Psoas muscle (tissue), 8 donors: ENCODE data around the gene MAP6. TPM values are rescaled to one million over a fixed set of nuclear protein-coding genes. Genes with fewer than 3 reads are reported as not detected.

Source experiments
- ATAC-seq, 4 donors: fragments of 200-7000 bp; cut with Tn5 transposase; one replicate each; pipeline ENCODE4 v1.9.1; 2020; ENCODE audit warnings: moderate library complexity in 3 of 4, mild to moderate bottlenecking in 2 of 4
- DNase-seq, 2 donors: peaks; one replicate each; pipeline ENCODE4 v3.0.0-alpha.2; 2020
- H3K27ac ChIP-seq: fragments of 200-600 bp; one replicate; pipeline ENCODE4 v1.8.0; 2022
- H3K27me3 ChIP-seq, 3 donors: fragments of 200-600 bp in 1 of 3; one replicate each; pipeline versions ENCODE4 v1.6.1 to v1.8.0; 2013 to 2022; ENCODE audit warnings: low read length in 2 of 3, mild to moderate bottlenecking in 2 of 3, moderate library complexity in 1 of 3; ENCODE audit not compliant: insufficient read depth in 3 of 3
- H3K36me3 ChIP-seq, 2 donors: fragments of 200-600 bp in 1 of 2; one replicate each; pipeline versions ENCODE4 v1.6.1 to v1.8.0; 2013 to 2022; ENCODE audit warnings: low read depth in 1 of 2, mild to moderate bottlenecking in 1 of 2, moderate library complexity in 1 of 2; ENCODE audit not compliant: insufficient read depth in 1 of 2
- H3K4me1 ChIP-seq: fragments of 200-600 bp; one replicate; pipeline ENCODE4 v1.8.0; 2022
- H3K4me3 ChIP-seq: fragments of 200-600 bp; one replicate; pipeline ENCODE4 v1.8.0; 2022; ENCODE audit warnings: mild to moderate bottlenecking
- H3K9me3 ChIP-seq: fragments of 200-600 bp; one replicate; pipeline ENCODE4 v1.8.0; 2022
- WGBS, 3 donors: extraction: QIAGEN DNeasy Blood & Tissue Kit; methylation state at CpG; one replicate each; pipeline versions ENCODE4 v1.1.6 to v1.1.7; 2013; 5-methylcytosine and 5-hydroxymethylcytosine counted together
- intact Hi-C, 2 donors: fragments of 100-400 bp; cut with DNase I; formaldehyde crosslinking; loops; one replicate each; pipeline versions ENCODE4 v1.11.0 to v1.14.2; 2022
- polyA plus RNA-seq, 3 donors: library from polyadenylated mRNA; stranded (reverse); fragments of 200-250 nt; gene quantifications; one replicate each; pipeline ENCODE4 v1.2.3, GENCODE V29; 2013
- total RNA-seq, 4 donors: library from RNA; stranded (reverse); fragmentation: NEBNext Ultra II Directional in 2 of 4; extraction: Animal tissue kit (Norgen Biotek cat#: 25700) in 2 of 4; gene quantifications; one replicate each; pipeline versions ENCODE4 v1.2.1 to v1.2.4, GENCODE V29; 2021 to 2023
- TF ChIP-seq, protein P1 (sequence below): fragments of 200-600 bp; IDR thresholded peaks from one replicate; pipeline ENCODE4 v1.8.0; 2022; ENCODE audit warnings: antibody characterized with exemption
- donor health status: healthy with polysubstance abuse.
- donor health status: DM: no; HTN: no; CAD: no; lungs with moderate emphysema.
- donor health status: Bipolar disorder and iron deficiency.
- donor health status: healthy.
- donor health status: DM: yes; HTN: yes; CAD: no.
- donor health status: DM: no; HTN: no; CAD: no.
- donor health status: DM: no; HTN: no; CAD: no.
- donor health status: DM: yes; HTN: yes; CAD: no.

Gene MAP6
- total and polyA plus RNA-seq, 7 donors, result 0.14 to 0.56 (median 0.26) TPM

DNA sequence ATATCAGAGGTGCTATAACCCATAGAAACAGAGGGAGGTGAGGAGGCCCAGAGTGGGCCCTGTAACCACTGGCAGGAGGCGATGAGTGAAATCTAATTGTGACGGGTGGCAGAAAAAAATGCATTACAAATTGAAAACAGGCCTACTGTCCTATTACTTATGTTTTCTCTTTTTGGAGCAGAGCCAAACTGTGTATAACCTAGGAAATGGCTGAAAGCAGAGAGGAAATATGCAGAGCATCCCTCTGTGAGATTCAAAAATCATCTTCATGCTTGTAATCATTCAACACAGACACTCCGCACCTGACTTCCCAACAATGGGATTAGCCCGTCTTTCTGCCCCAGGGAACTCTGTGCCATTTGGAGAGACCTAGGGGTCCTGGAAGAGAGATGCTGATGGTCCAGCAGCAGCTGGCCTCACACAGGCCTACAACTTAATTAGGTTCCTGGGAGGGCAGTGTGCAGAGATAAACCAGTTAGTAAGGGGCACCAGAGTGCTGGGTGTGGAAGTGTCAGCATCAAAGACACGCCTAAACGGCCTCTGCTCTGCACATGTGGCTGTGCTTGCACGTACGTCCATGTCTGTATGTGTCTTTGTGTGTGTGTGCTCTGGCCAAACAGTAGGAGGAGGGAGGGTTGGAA, 41.8 kb downstream of the MAP6 start:
- intact Hi-C loops, result no loop called here
- Histone ChIP-seq H3K27ac (no peak overlapping the region), H3K36me3 (no peaks in the 10 kb centered on the region), H3K4me1 (no peaks in the 10 kb centered on the region), H3K27me3 (no peaks in the 10 kb centered on the region), H3K4me3 (no peak overlapping the region), H3K9me3 (no peaks in the 10 kb centered on the region)
- DNase-seq (no peak), ATAC-seq (no peak)
- TF ChIP-seq, protein P1, sequence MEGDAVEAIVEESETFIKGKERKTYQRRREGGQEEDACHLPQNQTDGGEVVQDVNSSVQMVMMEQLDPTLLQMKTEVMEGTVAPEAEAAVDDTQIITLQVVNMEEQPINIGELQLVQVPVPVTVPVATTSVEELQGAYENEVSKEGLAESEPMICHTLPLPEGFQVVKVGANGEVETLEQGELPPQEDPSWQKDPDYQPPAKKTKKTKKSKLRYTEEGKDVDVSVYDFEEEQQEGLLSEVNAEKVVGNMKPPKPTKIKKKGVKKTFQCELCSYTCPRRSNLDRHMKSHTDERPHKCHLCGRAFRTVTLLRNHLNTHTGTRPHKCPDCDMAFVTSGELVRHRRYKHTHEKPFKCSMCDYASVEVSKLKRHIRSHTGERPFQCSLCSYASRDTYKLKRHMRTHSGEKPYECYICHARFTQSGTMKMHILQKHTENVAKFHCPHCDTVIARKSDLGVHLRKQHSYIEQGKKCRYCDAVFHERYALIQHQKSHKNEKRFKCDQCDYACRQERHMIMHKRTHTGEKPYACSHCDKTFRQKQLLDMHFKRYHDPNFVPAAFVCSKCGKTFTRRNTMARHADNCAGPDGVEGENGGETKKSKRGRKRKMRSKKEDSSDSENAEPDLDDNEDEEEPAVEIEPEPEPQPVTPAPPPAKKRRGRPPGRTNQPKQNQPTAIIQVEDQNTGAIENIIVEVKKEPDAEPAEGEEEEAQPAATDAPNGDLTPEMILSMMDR, result no peak
- WGBS, 3 donors, result 74 to 80% (median 76%) methylated on average over 8 of the region's 8 CpGs

DNA sequence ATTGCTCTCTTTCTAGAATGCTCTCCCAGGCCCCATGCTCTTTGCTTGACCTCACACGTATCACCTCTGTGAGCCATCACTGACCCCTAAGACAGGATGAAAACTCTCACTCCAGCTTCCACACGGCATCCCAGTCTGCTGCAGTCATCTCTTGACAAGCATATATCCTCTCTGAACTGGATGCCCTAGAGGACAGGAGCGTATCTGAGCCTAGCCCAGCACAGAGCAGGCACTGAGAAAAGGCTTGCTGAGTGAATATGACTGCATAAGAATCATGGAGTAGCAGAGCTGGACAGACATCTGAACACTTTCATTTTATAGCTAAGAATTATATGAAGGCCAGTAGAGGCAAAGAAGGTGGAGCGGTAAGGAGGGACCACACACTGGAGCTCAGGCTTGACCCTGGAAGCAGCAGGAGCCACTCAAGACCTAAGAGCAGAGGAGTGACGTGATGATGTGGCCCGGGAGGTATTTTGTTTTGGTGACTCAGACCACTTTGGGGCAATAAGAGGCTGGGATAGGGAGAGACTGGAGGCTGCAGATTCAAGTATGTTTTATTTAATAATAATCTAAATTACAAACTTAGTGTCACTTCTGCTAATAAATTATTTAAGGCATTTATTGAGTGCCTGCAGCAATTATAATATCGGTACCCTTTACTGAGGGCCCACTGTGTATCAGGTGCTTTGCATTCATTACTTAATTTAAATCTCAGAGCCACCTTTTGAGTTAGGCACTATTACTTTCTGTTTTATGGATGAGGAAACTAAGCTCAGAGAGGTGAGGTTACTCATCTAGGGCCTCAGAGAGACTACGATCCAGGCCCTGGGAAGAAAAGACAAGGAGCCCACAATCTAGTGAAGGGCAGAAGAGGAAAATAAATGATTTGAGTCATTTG, 42.6 kb downstream of the MAP6 start:
- no peak for ATAC-seq
- Histone ChIP-seq H3K9me3 (no peaks in the 10 kb centered on the region), H3K36me3 (no peaks in the 10 kb centered on the region), H3K4me1 (no peaks in the 10 kb centered on the region), H3K27ac (no peak overlapping the region), H3K4me3 (no peak overlapping the region), H3K27me3 (no peaks in the 10 kb centered on the region)
- no peak for DNase-seq
- 91 to 92% (median 92%) methylated on average over 8 of the region's 8 CpGs for WGBS, 3 donors
- TF ChIP-seq, protein P1, result no peak
- intact Hi-C loops, result no loop called here

DNA sequence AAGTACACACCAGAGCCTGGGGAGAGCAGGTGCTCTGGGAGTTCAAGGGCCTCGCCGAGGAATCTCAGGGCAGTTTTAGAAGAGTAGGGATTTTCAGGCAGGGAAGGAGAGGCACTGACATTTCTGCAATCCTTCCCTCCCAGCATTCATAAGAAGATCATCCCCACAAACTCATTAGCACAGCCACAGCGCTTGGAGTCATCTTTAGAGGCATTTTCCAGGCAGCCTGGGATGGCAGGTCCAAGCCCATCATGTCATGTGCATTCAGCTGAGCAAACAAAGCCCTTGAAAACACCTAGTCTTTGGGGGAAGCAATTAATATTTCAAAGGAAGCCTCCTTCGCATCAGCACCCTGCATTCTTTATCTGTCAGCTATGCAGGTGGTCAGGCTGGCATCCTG, 43.8 kb downstream of the MAP6 start:
- H3K4me3 ChIP-seq, result no peak overlapping the region
- H3K9me3 ChIP-seq, result no peaks in the 10 kb centered on the region
- H3K27ac ChIP-seq, result no peak overlapping the region
- WGBS, 3 donors, result 93 to 97% (median 93%) methylated on average over 4 of the region's 4 CpGs
- intact Hi-C loops, result no loop called here
- H3K4me1 ChIP-seq, result no peaks in the 10 kb centered on the region
- no peaks in the 10 kb centered on the region for H3K36me3 ChIP-seq
- no peak for DNase-seq
- H3K27me3 ChIP-seq, result no peaks in the 10 kb centered on the region
- ATAC-seq, result no peak
- TF ChIP-seq, protein P1, result no peak

DNA sequence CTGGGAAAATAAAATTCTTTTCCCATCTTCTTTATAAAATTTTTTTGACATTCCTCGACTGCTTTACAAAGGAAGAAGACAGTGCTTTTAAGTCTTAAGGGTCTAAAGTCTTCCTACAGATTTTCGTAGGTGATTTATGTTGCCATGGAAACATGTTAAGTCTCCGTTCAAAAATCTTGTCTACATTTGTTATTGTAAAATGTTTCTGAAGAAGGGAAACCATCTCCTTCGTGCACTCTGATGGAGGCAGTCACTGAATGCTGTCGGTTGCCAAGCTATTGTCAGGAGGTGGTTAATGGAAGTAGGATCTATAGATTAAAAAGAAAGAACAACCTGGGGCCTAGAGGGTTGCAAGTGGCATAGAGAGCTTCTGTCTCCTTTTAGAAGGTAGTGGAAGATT, 52.6 kb downstream of the MAP6 start:
- Histone ChIP-seq H3K4me1 (no peaks in the 10 kb centered on the region), H3K27me3 (no peaks in the 10 kb centered on the region), H3K27ac (no peak overlapping the region), H3K4me3 (no peak overlapping the region), H3K9me3 (no peaks in the 10 kb centered on the region), H3K36me3 (no peaks in the 10 kb centered on the region)
- DNase-seq (no peak), ATAC-seq (no peak)
- TF ChIP-seq, protein P1, result no peak
- intact Hi-C loops, result no loop called here
- WGBS, 3 donors, result 82 to 84% (median 82%) methylated on average over 5 of the region's 5 CpGs
